ENCODE measurements around the gene PDK2.

PDK2 gene

DNA sequence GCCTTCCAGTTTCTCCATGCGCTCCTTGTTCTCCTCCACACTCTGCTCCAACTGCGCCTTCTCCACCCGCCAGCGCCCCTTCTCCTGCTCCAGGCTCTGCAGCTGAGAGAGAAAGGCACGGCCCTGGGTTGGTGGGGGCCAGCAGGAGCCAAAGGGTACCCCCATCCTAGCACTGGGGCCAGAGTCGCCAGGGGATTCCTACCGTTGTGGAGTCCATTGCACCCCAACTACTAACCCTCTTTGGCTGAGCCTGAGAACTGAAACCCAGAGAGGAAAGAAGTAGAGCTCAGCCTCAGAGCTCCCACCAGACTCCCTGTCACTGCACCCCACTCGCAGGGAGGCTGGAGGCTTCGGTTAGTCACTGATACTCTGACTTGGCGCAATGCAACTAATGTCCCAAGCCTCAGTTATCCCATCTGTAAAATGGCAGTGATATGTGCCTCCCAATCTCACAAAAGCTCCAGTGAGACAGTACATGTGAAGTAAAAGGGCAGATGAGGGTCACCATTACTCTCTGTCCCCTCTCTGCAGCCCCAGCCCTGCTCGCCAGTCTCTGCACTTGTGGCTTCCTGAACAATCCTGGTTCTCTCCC lies 41.0 kb downstream of the PDK2 start:
- DNase-seq (ENCODE audit: low read depth) = no peak
- H3K4me3 ChIP-seq (ENCODE audit: control insufficient read depth, low read depth, low read length) = no peak overlapping the region
- TF ChIP-seq, protein P1, sequence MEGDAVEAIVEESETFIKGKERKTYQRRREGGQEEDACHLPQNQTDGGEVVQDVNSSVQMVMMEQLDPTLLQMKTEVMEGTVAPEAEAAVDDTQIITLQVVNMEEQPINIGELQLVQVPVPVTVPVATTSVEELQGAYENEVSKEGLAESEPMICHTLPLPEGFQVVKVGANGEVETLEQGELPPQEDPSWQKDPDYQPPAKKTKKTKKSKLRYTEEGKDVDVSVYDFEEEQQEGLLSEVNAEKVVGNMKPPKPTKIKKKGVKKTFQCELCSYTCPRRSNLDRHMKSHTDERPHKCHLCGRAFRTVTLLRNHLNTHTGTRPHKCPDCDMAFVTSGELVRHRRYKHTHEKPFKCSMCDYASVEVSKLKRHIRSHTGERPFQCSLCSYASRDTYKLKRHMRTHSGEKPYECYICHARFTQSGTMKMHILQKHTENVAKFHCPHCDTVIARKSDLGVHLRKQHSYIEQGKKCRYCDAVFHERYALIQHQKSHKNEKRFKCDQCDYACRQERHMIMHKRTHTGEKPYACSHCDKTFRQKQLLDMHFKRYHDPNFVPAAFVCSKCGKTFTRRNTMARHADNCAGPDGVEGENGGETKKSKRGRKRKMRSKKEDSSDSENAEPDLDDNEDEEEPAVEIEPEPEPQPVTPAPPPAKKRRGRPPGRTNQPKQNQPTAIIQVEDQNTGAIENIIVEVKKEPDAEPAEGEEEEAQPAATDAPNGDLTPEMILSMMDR (IDR thresholded peaks at IDR 0.05; ENCODE audit: control insufficient read depth, insufficient read depth, low read depth, low read length, missing control alignments) = no peak

- TF ChIP-seq, protein P1 (IDR thresholded peaks at IDR 0.05; ENCODE audit: control insufficient read depth, insufficient read depth, low read depth, low read length, missing control alignments) = no peak
- H3K4me3 ChIP-seq (ENCODE audit: control insufficient read depth, low read depth, low read length) = no peak overlapping the region
- no peak for DNase-seq (ENCODE audit: low read depth)
Observed at GRCh38 chr17:50137042-50137441, 41.9 kb downstream of the PDK2 start.

GRCh38 chr17:50139185-50139783 lies 44.1 kb downstream of the PDK2 start:
- no peak for DNase-seq (ENCODE audit: low read depth)
- TF ChIP-seq, protein P1 (IDR thresholded peaks at IDR 0.05; ENCODE audit: control insufficient read depth, insufficient read depth, low read depth, low read length, missing control alignments) = no peak
- no peak overlapping the region for H3K4me3 ChIP-seq (ENCODE audit: control insufficient read depth, low read depth, low read length)

GRCh38 chr17:50139950-50140885 lies 45.1 kb downstream of the PDK2 start:
- no peak for DNase-seq (ENCODE audit: low read depth)
- TF ChIP-seq, protein P1 (IDR thresholded peaks at IDR 0.05; ENCODE audit: control insufficient read depth, insufficient read depth, low read depth, low read length, missing control alignments) = peak; percentile 89
- H3K4me3 ChIP-seq (ENCODE audit: control insufficient read depth, low read depth, low read length) = no peak overlapping the region

GRCh38 chr17:50141026-50141744 lies 46.0 kb downstream of the PDK2 start:
- TF ChIP-seq, protein P1 (IDR thresholded peaks at IDR 0.05; ENCODE audit: control insufficient read depth, insufficient read depth, low read depth, low read length, missing control alignments) = no peak
- DNase-seq (ENCODE audit: low read depth) = no peak
- H3K4me3 ChIP-seq (ENCODE audit: control insufficient read depth, low read depth, low read length) = no peak overlapping the region

GRCh38 chr17:50141745-50142110 lies 46.6 kb downstream of the PDK2 start:
- TF ChIP-seq, protein P1 (IDR thresholded peaks at IDR 0.05; ENCODE audit: control insufficient read depth, insufficient read depth, low read depth, low read length, missing control alignments) = no peak
- no peak overlapping the region for H3K4me3 ChIP-seq (ENCODE audit: control insufficient read depth, low read depth, low read length)
- no peak for DNase-seq (ENCODE audit: low read depth)

All from AG09309 (cell line).